Upper lobe of left lung (tissue), 6 donors: ENCODE measurements around the gene FAM110D. TPM values are rescaled to one million over a fixed set of nuclear protein-coding genes. Genes with fewer than 3 reads are reported as not detected.

Experiments
- ATAC-seq, 2 donors: fragments of 200-7000 bp; cut with Tn5 transposase; one replicate each; pipeline ENCODE4 v1.9.1; 2022; ENCODE audit warnings: mild to moderate bottlenecking in 2 of 2, moderate library complexity in 2 of 2; ENCODE audit not compliant: low FRiP score in 2 of 2
- DNase-seq, 2 donors: peaks; one replicate each; pipeline ENCODE4 v3.0.0-alpha.2; 2019 to 2020
- H3K27ac ChIP-seq, 4 donors: fragments of 200-600 bp; sonication (generic); one replicate each; pipeline ENCODE4 v1.5.1; 2016 to 2019
- H3K27me3 ChIP-seq, 4 donors: fragments of 200-600 bp; sonication (generic); one replicate each; pipeline ENCODE4 v1.5.1; 2017 to 2019
- H3K36me3 ChIP-seq, 4 donors: fragments of 200-600 bp; sonication (generic); one replicate each; pipeline ENCODE4 v1.5.1; 2016 to 2019
- H3K4me1 ChIP-seq, 4 donors: fragments of 200-600 bp; sonication (generic); one replicate each; pipeline ENCODE4 v1.5.1; 2018 to 2019
- H3K4me3 ChIP-seq, 4 donors: fragments of 200-600 bp; sonication (generic); one replicate each; pipeline ENCODE4 v1.5.1; 2017 to 2019; ENCODE audit warnings: mild to moderate bottlenecking in 2 of 4, moderate library complexity in 1 of 4
- H3K9me3 ChIP-seq, 4 donors: fragments of 200-600 bp; sonication (generic); one replicate each; pipeline ENCODE4 v1.5.1; 2018 to 2019
- CTCF ChIP-seq, 6 experiments: fragments of 450-650 bp in 4 of 6; fragments of 200-600 bp in 2 of 6; sonication (generic) in 2 of 6; IDR thresholded peaks; one replicate each; pipeline ENCODE4 v1.5.1; 2016 to 2019; ENCODE audit warnings: antibody characterized with exemption in 6 of 6
- EP300 ChIP-seq, 4 donors: sonication (generic); formaldehyde crosslinking; IDR thresholded peaks; one replicate each; pipeline ENCODE4 v1.5.1; 2017; ENCODE audit warnings: antibody characterized with exemption in 4 of 4, control low read depth in 2 of 4
- POLR2A ChIP-seq, 4 donors: fragments of 450-650 bp; IDR thresholded peaks; one replicate each; pipeline ENCODE4 v1.5.1; 2016 to 2017; ENCODE audit warnings: antibody characterized with exemption in 4 of 4, mild to moderate bottlenecking in 2 of 4
- POLR2AphosphoS5 ChIP-seq, 2 donors: sonication (generic); formaldehyde crosslinking; IDR thresholded peaks; one replicate each; pipeline ENCODE4 v1.5.1; 2017; ENCODE audit warnings: antibody characterized with exemption in 2 of 2
- WGBS, 2 donors: methylation state at CpG; one replicate each; pipeline ENCODE4 v1.1.5; 2017 to 2018; 5-methylcytosine and 5-hydroxymethylcytosine counted together
- total RNA-seq, 6 donors: library from RNA; depleted of rRNA in 4 of 6; stranded (reverse); fragments of >200 nt in 4 of 6; gene quantifications; one replicate each; pipeline versions ENCODE4 v1.1.0 to v1.2.1, GENCODE V29; 2016 to 2021
- donor health status: DM: no; HTN: no; CAD: no; lungs with moderate emphysema.
- donor health status: DM: no; HTN: yes; CAD: no; lungs with severe emphysema.

The FAM110D gene
- total RNA-seq, 6 donors from 2014 or later = 1.0 to 6.7 (median 4.7) TPM

GRCh38 chr1:26156285-26157038, 2.4 kb upstream of the FAM110D start:
- peak overlapping the region; percentile 46 to 83 (median 78) for H3K27ac ChIP-seq
- DNase-seq (peak in 1 of 2 donors; percentile 35), ATAC-seq (no peak)
- H3K9me3 ChIP-seq = no peaks in the 10 kb centered on the region
- WGBS, 2 donors = 32 to 40% methylated on average over 6 to 12 of the region's 12 CpGs
- TF ChIP-seq EP300 (IDR thresholded peaks at IDR 0.05) (no peak), POLR2A (IDR thresholded peaks at IDR 0.05) (no peak), CTCF (IDR thresholded peaks at IDR 0.05) (no peak), POLR2AphosphoS5 (IDR thresholded peaks at IDR 0.05) (peak; percentile 9 to 41)
- peaks cover 0 to 3% (median 0%) of the 10 kb centered on the region in 4 donors for H3K27me3 ChIP-seq
- H3K4me1 ChIP-seq = peaks cover 23 to 25% (median 24%) of the 10 kb centered on the region in 4 donors
- peak overlapping the region in 3 of 4 donors; percentile 12 to 33 (median 13) for H3K4me3 ChIP-seq
- no peaks in the 10 kb centered on the region for H3K36me3 ChIP-seq

- 62 to 87% methylated on average over 2 to 5 of the region's 5 CpGs for WGBS, 2 donors
- DNase-seq (no peak), ATAC-seq (no peak)
- TF ChIP-seq EP300 (IDR thresholded peaks at IDR 0.05) (no peak), POLR2AphosphoS5 (IDR thresholded peaks at IDR 0.05) (no peak), POLR2A (IDR thresholded peaks at IDR 0.05) (no peak)
- Histone ChIP-seq H3K36me3 (no peaks in the 10 kb centered on the region), H3K9me3 (no peaks in the 10 kb centered on the region), H3K4me3 (peak overlapping the region in 2 of 4 donors; percentile 45 to 62), H3K27ac (peak overlapping the region in 3 of 4 donors; percentile 55 to 83 (median 81)), H3K4me1 (peaks cover 31 to 37% (median 35%) of the 10 kb centered on the region in 4 donors), H3K27me3 (peaks cover 0 to 3% (median 0%) of the 10 kb centered on the region in 4 donors)
These were observed 490 bp upstream of the FAM110D start for GRCh38 chr1:26158271-26158907.

GRCh38 chr1:26159743-26160039, 812 bp downstream of the FAM110D start:
- 51 to 52% methylated on average over 4 of the region's 4 CpGs for WGBS, 2 donors
- no peak for ATAC-seq
- Histone ChIP-seq H3K9me3 (no peaks in the 10 kb centered on the region), H3K4me3 (peak overlapping the region; percentile 1 to 62 (median 52)), H3K27me3 (peaks cover 0 to 3% (median 0%) of the 10 kb centered on the region in 4 donors), H3K4me1 (peaks cover 29 to 46% (median 40%) of the 10 kb centered on the region in 4 donors), H3K36me3 (no peaks in the 10 kb centered on the region), H3K27ac (peak overlapping the region; percentile 55 to 83 (median 70))
- no peak for DNase-seq
- TF ChIP-seq POLR2A (IDR thresholded peaks at IDR 0.05) = no peak
- no peak for TF ChIP-seq POLR2AphosphoS5 (IDR thresholded peaks at IDR 0.05)
- no peak for TF ChIP-seq CTCF (IDR thresholded peaks at IDR 0.05)
- TF ChIP-seq EP300 (IDR thresholded peaks at IDR 0.05) = no peak

- 56 to 61% methylated on average over 5 to 18 of the region's 18 CpGs for WGBS, 2 donors
- DNase-seq (no peak), ATAC-seq (no peak)
- peaks cover 0 to 3% (median 0%) of the 10 kb centered on the region in 4 donors for H3K27me3 ChIP-seq
- peaks cover 22 to 39% (median 38%) of the 10 kb centered on the region in 4 donors for H3K4me1 ChIP-seq
- TF ChIP-seq POLR2A (IDR thresholded peaks at IDR 0.05) = no peak
- TF ChIP-seq EP300 (IDR thresholded peaks at IDR 0.05) = no peak
- peak in 1 of 2 donors; percentile 11 for TF ChIP-seq POLR2AphosphoS5 (IDR thresholded peaks at IDR 0.05)
- no peak for TF ChIP-seq CTCF (IDR thresholded peaks at IDR 0.05)
- peak overlapping the region; percentile 18 to 62 (median 52) for H3K4me3 ChIP-seq
- H3K9me3 ChIP-seq = no peaks in the 10 kb centered on the region
- H3K36me3 ChIP-seq = no peaks in the 10 kb centered on the region
- H3K27ac ChIP-seq = peak overlapping the region; percentile 36 to 83 (median 68)
These were observed 1.9 kb downstream of the FAM110D start for GRCh38 chr1:26160527-26161414.
